NCI-H2196 (cell line): ENCODE measurements around the gene AK5.
"Not testable (repeated sequence)": the region's sequence is repeated elsewhere in the genome, so short reads cannot be mapped to it uniquely, and the experiment has no call there.

Experiments used
- DNase-seq: peaks from one replicate; lab custom pipeline; 2025; ENCODE audit not compliant: unreplicated experiment; lab: John Stamatoyannopoulos, UW

Gene AK5

DNA sequence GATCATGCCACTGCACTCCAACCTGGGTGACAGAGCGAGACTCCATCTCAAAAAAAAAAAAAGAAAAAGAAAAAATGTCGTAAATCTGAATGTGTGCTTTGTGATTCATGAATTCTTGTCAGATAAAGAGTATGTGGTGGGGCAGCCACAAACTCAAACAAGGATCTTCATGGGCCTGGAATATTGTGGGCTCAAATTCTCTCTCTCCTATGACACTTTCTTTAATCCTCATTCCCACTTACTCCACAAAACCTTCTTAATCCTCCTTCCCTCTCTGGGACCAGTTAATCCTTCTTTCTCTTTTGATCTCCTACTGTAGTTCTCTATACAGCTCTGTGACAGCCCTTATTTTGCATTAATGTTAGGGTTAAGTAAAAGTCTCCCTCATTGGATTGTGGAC lies 112.3 kb downstream of the AK5 start:
- DNase-seq: no peak

GRCh38 chr1:77395051-77395450 lies 113.2 kb downstream of the AK5 start:
- DNase-seq: no peak

DNA sequence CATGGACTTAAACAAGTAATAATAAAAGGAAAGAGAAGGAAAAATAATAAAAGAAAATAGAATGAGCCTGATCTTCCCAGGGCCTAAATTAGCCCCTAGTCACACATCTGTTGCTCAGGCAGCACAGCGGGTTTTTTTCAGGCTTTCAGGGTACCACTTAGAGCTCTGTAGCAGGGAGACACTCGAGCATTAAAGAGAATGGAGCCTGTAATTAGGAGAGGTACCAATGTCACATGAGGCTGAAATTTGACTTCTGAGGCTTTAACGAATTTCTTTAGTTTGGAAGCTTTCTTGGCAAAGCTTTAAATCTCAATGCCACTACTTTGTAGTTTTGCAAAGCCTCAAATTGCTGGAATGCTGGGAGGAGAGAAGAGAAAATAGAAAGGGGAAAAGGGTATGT lies 116.3 kb downstream of the AK5 start:
- DNase-seq: no peak

GRCh38 chr1:77399250-77400086 lies 117.6 kb downstream of the AK5 start:
- no peak for DNase-seq

DNA sequence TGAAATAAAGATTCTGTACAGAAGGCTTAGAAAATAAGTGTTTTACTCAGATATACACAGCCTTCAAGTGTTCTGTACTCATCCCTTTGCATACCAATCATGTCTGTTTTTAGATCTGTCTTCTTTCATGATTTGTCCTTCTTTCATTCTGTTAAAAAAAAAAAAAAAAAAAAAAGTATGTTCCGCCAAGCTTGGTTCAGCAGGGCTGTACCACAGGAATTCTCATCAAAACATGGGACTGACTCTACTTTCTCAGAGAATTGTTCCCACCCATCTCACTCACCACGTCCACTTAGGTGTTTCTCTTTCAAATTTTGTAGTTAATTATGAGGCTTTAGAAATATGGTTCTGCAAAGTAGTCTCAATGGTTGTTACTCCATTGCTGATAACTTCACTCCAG lies 119.0 kb downstream of the AK5 start:
- DNase-seq: no peak

DNA sequence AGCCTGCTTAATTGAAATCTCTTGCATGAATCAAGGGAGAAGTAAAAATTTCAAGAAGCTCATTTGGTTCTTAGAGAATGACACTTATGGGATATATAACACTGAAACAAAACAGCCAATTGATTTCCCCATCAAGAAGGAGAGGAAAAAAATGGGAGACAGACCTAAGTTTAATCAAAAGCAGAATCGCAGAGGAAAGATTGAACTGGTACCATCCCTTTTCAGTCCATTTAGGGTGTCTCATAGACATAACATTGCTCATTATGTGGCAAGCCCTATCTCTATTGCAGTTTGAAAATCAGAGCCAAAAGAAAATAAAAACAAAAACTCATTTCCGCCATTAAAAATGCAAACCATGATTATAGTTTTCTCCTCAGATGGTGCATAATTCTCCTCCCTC lies 119.6 kb downstream of the AK5 start:
- no peak for DNase-seq

GRCh38 chr1:77405186-77405585 lies 123.4 kb downstream of the AK5 start:
- DNase-seq: no peak

DNA sequence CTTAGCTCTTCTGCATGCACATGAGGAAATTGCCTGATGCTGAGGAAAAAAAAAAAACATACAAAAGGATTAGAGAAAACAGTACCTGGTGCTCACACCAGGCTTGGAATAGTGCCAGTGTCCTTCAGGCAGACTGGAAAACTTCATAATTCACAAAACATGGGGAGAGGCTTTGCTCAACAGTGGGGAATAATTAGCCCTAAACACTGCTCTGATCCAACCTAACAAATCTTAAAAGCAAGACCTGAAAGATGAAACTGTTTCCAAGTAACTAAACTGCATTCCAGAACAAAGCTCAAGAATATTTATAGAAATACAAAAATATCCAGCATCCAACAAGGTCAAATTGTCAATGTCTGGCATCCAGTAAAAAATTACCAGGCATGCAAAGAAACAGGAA lies 124.8 kb downstream of the AK5 start:
- DNase-seq: no peak

DNA sequence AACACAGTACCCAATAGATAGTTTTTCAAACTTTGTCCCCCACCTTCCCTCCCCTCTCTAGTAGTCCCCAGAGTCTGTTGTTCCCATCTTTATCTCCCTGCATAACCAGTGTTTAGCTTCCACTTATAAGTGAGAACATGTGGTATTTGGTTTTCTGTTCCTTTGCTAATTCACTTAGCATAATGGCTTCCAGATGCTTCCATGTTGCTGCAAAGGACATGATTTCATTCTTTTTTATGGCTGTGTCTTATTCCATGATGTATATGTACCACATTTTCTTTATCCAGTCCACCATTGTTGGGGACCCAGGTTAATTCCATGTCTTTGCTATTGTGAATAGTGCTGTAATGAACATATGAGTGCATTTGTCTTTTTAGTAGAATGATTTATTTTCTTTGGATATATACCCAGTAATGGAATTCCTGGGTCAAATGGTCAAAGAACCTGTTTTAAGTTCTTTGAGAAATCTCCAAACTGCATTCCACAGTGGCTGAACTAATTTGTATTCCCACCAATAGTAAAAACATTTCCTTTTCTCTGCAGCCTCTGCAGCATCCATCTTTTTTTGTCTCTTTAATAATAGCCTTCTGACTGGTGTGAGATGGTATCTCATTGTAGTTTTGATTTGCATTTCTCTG lies 126.0 kb downstream of the AK5 start:
- DNase-seq: no peak

DNA sequence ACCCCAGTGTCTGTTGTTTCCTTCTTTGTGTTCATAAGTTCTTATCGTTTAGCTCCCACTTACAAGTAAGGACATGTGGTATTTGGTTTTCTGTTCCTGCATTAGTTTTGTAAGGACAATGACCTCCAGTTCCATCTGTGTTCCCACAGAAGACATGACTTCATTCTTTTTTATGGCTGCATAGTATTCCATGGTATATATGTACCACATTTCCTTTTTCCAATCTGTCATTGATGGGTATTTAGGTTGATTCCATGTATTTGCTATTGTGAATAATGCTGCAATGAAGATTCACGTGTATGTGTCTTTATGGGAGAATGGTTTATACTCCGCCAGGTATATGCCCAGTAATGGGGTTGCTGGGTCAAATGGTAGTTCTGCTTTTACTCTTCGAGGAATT lies 127.1 kb downstream of the AK5 start:
- not testable (repeated sequence) for DNase-seq

DNA sequence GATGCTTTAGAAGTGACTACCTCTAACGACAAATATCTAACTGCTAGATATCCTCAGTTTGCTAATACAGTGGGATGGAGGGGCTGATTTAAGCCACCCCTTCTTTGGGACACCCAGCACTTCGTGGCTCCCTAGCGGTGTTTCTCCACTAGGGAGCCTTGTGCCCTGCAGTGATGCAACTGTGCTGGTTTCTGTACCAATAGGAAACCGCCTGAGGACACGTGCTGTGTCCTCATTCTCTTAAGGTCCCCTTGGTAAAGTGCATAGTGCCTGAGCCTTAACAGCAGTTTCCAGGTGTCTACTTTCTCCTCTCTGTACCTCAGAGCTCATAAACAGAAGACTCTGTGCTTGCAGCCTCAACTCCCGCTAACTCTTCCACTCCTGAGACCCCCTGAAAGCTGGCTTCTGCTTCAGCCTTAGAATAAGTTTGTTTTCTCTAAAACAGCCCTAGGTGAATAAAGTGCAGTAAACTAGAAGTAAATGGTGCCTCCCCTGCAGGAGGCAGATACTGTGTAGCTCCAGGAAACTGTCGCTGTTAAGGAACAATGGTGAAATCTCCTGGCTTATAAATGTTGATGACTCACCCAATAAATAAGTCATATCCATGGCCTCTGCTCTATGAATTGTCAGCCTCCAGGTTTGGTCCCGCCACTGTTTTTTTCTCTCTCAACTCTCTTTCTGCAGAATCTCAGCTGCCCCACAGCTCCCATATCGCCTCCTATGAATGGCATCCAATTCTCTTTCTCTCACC lies 130.4 kb downstream of the AK5 start:
- no peak for DNase-seq

DNA sequence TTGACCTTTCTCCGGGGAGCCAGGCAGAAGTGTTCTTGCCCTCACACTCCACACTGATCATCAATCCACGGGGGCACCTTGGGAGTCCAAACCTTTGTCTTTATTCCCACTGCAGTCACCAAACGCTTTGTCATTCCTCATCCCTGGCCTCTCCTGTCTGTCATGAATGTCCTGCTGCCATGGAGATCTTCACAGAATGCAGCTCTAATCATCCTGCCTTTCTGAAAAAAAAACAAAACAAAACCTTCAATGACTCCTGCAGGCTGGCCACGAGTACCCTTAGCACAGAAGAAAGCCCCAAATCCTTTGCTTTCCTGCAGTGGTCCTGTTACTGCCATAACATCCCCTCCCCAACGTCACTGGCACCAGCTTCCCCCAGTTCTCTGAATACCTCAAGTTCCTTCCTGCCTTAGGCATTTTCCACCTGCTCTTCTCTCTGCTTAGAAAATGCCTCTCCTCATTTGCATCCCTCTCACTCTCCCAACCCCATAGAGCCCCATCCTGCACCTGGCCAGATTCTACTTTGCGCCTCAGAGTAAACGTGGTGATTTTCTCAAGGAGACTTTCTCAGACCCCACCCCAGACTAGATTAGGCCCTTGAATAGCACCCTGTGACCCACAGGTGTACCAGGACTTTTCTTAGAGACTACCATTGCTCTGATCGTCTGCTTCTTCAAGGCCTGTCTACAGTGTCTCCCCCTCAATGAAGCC lies 131.2 kb downstream of the AK5 start:
- DNase-seq: no peak

GRCh38 chr1:77413541-77414335 lies 131.9 kb downstream of the AK5 start:
- DNase-seq: no peak

DNA sequence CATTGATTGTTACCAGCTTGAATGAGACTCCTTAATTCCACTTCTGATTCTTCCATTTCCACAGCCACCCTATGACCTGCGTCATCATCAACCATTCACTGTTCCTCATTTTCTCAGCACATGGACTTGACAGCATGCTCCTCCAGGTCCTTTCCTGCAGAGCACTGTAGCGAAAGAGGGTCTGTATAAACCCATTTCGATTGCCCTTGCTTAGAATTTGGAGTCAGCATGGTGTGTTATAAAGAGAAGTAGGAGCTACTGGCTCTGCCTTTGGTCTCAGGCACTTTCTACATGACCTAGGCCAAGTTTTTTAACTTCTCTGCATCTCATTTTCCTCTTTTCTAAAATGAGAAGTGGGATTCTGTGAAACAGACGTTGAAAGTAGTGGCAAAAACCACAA lies 133.8 kb downstream of the AK5 start:
- no peak for DNase-seq

- no peak for DNase-seq
These were observed 135.1 kb downstream of the AK5 start for GRCh38 chr1:77416692-77417450.

DNA sequence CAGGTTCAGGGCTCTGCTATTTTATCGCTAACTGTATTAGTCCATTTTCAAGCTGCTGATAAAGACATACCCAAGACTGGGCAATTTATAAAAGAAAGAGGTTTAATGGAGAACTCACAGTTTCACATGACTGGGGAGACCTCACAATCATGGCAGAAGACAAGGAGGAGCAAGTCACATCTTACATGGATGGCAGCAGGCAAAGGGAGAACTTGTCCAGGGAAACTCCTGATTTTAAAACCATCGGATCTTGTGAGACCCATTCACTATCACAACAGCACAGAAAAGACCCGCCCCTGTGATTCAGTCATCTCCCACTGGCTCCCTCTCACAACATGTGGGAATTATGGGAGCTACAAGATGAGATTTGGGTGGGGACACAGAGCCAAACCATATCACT lies 136.2 kb downstream of the AK5 start:
- DNase-seq: not testable (repeated sequence)

- DNase-seq: no peak
These were observed 139.8 kb downstream of the AK5 start for GRCh38 chr1:77421504-77422233.

DNA sequence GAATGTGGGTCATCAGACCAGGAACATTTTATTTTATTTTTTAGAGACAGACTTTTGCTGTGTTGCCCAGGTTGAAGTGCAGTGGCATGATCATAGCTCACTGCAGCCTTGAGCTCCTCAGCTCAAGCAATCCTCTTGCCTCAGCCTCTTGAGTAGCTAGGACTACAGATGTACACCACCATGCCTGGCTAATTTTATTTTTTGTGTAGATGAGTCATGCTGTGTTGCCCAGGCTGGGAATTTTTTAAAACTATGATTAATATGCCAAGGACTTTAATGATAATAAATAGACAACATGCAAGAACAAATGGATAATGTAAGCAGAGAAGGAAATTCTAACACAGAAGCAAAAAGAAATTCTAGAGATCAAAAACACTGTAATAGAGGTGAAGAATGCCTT lies 142.4 kb downstream of the AK5 start:
- DNase-seq: no peak

DNA sequence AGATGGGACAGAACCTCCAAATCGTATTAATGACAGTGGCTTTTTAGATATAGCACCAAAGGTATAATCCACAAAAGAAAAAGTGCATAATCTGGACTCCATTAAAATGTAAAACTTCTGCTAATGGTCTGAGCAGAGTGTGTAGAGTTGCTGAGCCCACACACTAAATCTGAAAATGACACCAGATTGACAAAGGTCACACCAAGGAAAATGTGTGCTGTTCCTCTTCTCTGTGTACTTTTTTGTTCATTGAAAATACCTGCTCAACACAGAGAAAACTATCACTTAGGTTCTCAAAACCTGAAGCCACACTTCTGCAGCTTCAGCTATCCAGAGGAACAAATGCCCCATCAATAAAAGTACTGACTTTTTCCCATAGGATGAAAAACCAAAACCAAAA lies 146.2 kb downstream of the AK5 start:
- no peak for DNase-seq
